ENCODE measurements around the gene SKAP1. TPM values are rescaled to one million over a fixed set of nuclear protein-coding genes. Genes with fewer than 3 reads are reported as not detected.

Gene SKAP1
- total and polyA plus RNA-seq, 5 donors from 2014 or later: 196 to 554 (median 373) TPM

GRCh38 chr17:48241131-48241591 is 188.9 kb downstream of the SKAP1 start:
- Histone ChIP-seq H3K36me3 (ENCODE audit: control insufficient read depth, insufficient read depth, low read length) (peaks cover 9% of the 10 kb centered on the region), H3K27ac (ENCODE audit: insufficient read depth, low read length, poor library complexity, severe bottlenecking) (no peak overlapping the region), H3K9me3 (ENCODE audit: control insufficient read depth in 2 of 2, low read length in 2 of 2) (no peaks in the 10 kb centered on the region), H3K4me1 (ENCODE audit: control insufficient read depth, insufficient read depth, low read length, poor library complexity, severe bottlenecking) (peaks cover 44% of the 10 kb centered on the region), H3K4me3 (ENCODE audit: low read depth, low read length) (no peak overlapping the region), H3K27me3 (ENCODE audit: control insufficient read depth, insufficient read depth, low read length) (no peaks in the 10 kb centered on the region)
- DNase-seq (peak in 1 of 3 donors; percentile 44), ATAC-seq (ENCODE audit: low read depth in 2 of 2) (peak; percentile 49 to 61)
- Mint-ChIP-seq H3K36me3 (peaks cover 11% of the 10 kb centered on the region), H3K9me3 (no peaks in the 10 kb centered on the region), H3K27ac (peak overlapping the region; percentile 10 to 80 (median 64)), H3K27me3 (no peaks in the 10 kb centered on the region), H3K4me1 (peaks cover 59 to 93% (median 82%) of the 10 kb centered on the region in 4 donors), H3K4me3 (peak overlapping the region; percentile 4 to 53 (median 24))

DNA sequence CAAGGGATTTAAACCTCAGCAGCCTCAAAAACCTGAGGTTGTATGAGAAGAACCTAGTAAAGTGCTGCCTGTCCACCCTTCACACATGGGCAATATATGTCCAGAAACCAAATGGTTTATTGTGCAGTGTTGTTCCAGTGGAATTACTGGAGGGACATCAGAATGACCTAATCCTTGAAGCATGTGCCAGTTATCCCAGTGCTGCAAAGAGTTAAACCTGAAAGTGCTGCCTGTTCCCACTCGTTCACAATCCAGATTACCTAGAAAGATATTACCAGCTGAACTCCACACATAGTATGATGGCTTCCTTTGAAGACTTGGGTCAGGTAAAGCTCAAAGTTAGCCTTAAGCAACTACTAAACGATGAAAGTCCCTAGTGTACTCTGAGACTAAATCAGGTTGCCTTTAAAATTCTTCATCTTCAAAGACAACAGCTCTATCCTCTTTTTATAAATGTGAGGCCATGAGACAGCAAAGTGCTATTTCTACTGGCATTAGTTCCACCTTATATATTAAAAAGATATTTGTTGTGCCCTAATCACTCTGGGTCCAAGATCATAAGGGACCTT is 189.4 kb downstream of the SKAP1 start:
- Histone ChIP-seq H3K27ac (ENCODE audit: insufficient read depth, low read length, poor library complexity, severe bottlenecking) (no peak overlapping the region), H3K9me3 (ENCODE audit: control insufficient read depth in 2 of 2, low read length in 2 of 2) (no peaks in the 10 kb centered on the region), H3K4me1 (ENCODE audit: control insufficient read depth, insufficient read depth, low read length, poor library complexity, severe bottlenecking) (peaks cover 44% of the 10 kb centered on the region), H3K4me3 (ENCODE audit: low read depth, low read length) (peak overlapping the region; percentile 22), H3K36me3 (ENCODE audit: control insufficient read depth, insufficient read depth, low read length) (peaks cover 9% of the 10 kb centered on the region), H3K27me3 (ENCODE audit: control insufficient read depth, insufficient read depth, low read length) (no peaks in the 10 kb centered on the region)
- Mint-ChIP-seq H3K4me3 (peak overlapping the region in 2 of 4 donors; percentile 4 to 53), H3K4me1 (peaks cover 56 to 95% (median 86%) of the 10 kb centered on the region in 4 donors), H3K9me3 (no peaks in the 10 kb centered on the region), H3K36me3 (peaks cover 10% of the 10 kb centered on the region), H3K27ac (peak overlapping the region in 2 of 3 donors; percentile 64 to 80), H3K27me3 (no peaks in the 10 kb centered on the region)
- no peak for DNase-seq
- no peak for ATAC-seq (ENCODE audit: low read depth in 2 of 2)

GRCh38 chr17:48240122-48240521 is 189.9 kb downstream of the SKAP1 start:
- Histone ChIP-seq H3K4me3 (ENCODE audit: low read depth, low read length) (peak overlapping the region; percentile 22), H3K36me3 (ENCODE audit: control insufficient read depth, insufficient read depth, low read length) (peaks cover 9% of the 10 kb centered on the region), H3K27me3 (ENCODE audit: control insufficient read depth, insufficient read depth, low read length) (no peaks in the 10 kb centered on the region), H3K9me3 (ENCODE audit: control insufficient read depth in 2 of 2, low read length in 2 of 2) (no peaks in the 10 kb centered on the region), H3K4me1 (ENCODE audit: control insufficient read depth, insufficient read depth, low read length, poor library complexity, severe bottlenecking) (peaks cover 45% of the 10 kb centered on the region), H3K27ac (ENCODE audit: insufficient read depth, low read length, poor library complexity, severe bottlenecking) (no peak overlapping the region)
- DNase-seq: no peak
- Mint-ChIP-seq H3K4me1 (peaks cover 56 to 93% (median 82%) of the 10 kb centered on the region in 4 donors), H3K4me3 (no peak overlapping the region), H3K27me3 (no peaks in the 10 kb centered on the region), H3K9me3 (no peaks in the 10 kb centered on the region), H3K27ac (peak overlapping the region in 2 of 3 donors; percentile 60 to 74), H3K36me3 (peaks cover 14% of the 10 kb centered on the region)
- ATAC-seq (ENCODE audit: low read depth in 2 of 2): no peak

DNA sequence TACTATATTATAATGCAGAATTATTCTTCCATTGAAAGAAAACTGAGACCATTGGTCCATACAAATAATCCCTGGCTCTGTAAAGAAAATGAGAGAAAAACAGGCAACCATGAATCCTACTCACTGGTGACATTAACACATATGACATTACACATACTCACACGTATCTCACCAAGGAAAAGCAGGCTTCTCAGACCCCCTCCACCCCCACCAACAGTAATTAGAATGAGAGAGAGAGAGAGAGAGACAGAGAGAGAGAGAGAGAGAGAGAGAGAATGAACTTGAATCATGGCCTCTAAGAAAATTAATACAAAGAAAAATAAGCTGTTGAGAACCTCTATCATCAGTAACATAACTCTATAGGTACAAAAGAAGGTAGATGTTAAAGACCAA is 190.4 kb downstream of the SKAP1 start:
- Mint-ChIP-seq H3K4me1 (peaks cover 59 to 87% (median 81%) of the 10 kb centered on the region in 4 donors), H3K27ac (peak overlapping the region in 2 of 3 donors; percentile 60 to 74), H3K9me3 (peaks cover 0 to 2% (median 0%) of the 10 kb centered on the region in 7 donors), H3K27me3 (no peaks in the 10 kb centered on the region), H3K36me3 (peaks cover 19% of the 10 kb centered on the region), H3K4me3 (no peak overlapping the region)
- peaks cover 40% of the 10 kb centered on the region for H3K4me1 ChIP-seq (ENCODE audit: control insufficient read depth, insufficient read depth, low read length, poor library complexity, severe bottlenecking)
- H3K4me3 ChIP-seq (ENCODE audit: low read depth, low read length): no peak overlapping the region
- peaks cover 8% of the 10 kb centered on the region for H3K36me3 ChIP-seq (ENCODE audit: control insufficient read depth, insufficient read depth, low read length)
- DNase-seq (no peak), ATAC-seq (ENCODE audit: low read depth in 2 of 2) (no peak)
- no peaks in the 10 kb centered on the region for H3K27me3 ChIP-seq (ENCODE audit: control insufficient read depth, insufficient read depth, low read length)
- no peaks in the 10 kb centered on the region for H3K9me3 ChIP-seq (ENCODE audit: control insufficient read depth in 2 of 2, low read length in 2 of 2)
- H3K27ac ChIP-seq (ENCODE audit: insufficient read depth, low read length, poor library complexity, severe bottlenecking): no peak overlapping the region

DNA sequence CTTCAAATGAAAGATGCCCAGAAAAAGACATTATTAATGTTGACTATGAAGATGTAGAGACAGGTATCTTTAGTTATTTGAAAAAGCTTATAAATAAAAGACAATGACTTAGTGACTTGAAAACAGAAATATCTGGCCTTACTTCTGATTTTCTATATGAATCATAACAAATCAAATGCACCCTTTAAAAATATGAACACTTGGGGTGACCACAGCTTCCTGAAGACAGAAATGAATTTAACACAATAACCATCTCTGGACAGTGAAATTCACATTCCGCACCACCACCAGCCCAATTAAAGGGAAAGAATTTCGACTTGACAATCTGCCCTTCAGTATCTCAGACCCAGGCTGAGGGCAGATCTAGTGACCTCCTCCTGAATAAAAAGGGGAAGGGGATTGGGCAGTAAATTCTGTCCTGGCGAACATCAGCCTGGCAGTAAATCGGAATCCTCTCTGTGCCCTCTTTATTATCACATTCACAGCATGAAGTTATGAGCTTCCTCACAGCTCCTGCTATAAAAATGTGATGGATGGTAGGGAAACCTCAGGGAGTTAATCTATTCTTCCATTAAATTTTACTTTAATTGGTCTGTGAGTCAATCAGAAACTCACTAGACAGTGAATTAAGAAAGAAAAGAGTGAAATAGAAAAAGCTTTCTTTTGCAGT is 190.9 kb downstream of the SKAP1 start:
- ATAC-seq (ENCODE audit: low read depth in 2 of 2): no peak
- peaks cover 24% of the 10 kb centered on the region for H3K36me3 Mint-ChIP-seq
- H3K27me3 ChIP-seq (ENCODE audit: control insufficient read depth, insufficient read depth, low read length): no peaks in the 10 kb centered on the region
- H3K27ac ChIP-seq (ENCODE audit: insufficient read depth, low read length, poor library complexity, severe bottlenecking): no peak overlapping the region
- peaks cover 59 to 83% (median 78%) of the 10 kb centered on the region in 4 donors for H3K4me1 Mint-ChIP-seq
- peak overlapping the region in 1 of 3 donors; percentile 60 for H3K27ac Mint-ChIP-seq
- H3K36me3 ChIP-seq (ENCODE audit: control insufficient read depth, insufficient read depth, low read length): peaks cover 8% of the 10 kb centered on the region
- H3K9me3 ChIP-seq (ENCODE audit: control insufficient read depth in 2 of 2, low read length in 2 of 2): no peaks in the 10 kb centered on the region
- no peak overlapping the region for H3K4me3 ChIP-seq (ENCODE audit: low read depth, low read length)
- no peak for DNase-seq
- H3K4me1 ChIP-seq (ENCODE audit: control insufficient read depth, insufficient read depth, low read length, poor library complexity, severe bottlenecking): peaks cover 35% of the 10 kb centered on the region
- no peaks in the 10 kb centered on the region for H3K27me3 Mint-ChIP-seq
- no peak overlapping the region for H3K4me3 Mint-ChIP-seq
- peaks cover 0 to 2% (median 0%) of the 10 kb centered on the region in 7 donors for H3K9me3 Mint-ChIP-seq

DNA sequence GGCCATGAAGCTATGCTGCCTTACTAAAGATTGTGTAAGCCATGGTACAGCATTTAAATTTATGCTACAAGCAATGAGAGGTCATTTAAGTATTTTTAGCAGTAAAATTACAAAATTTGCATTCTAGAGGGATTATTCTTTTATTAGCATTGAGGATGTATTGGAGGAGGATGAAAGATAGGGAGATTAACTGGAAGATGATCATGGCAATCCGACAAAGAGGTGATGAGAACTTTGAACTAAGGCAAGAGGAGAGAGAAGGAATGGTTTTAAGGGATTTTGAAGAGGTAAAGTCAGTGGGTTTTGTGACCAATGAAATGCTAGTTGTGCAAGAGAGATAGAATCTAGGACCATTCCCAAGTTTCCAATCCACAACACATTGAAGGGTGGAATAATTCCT is 192.6 kb downstream of the SKAP1 start:
- peak overlapping the region in 1 of 4 donors; percentile 11 for H3K4me3 Mint-ChIP-seq
- H3K4me1 ChIP-seq (ENCODE audit: control insufficient read depth, insufficient read depth, low read length, poor library complexity, severe bottlenecking): peaks cover 32% of the 10 kb centered on the region
- peaks cover 49 to 76% (median 69%) of the 10 kb centered on the region in 4 donors for H3K4me1 Mint-ChIP-seq
- H3K27me3 Mint-ChIP-seq: no peaks in the 10 kb centered on the region
- no peak overlapping the region for H3K4me3 ChIP-seq (ENCODE audit: low read depth, low read length)
- H3K9me3 Mint-ChIP-seq: peaks cover 0 to 2% (median 0%) of the 10 kb centered on the region in 7 donors
- H3K36me3 ChIP-seq (ENCODE audit: control insufficient read depth, insufficient read depth, low read length): peaks cover 9% of the 10 kb centered on the region
- DNase-seq (no peak), ATAC-seq (ENCODE audit: low read depth in 2 of 2) (no peak)
- no peaks in the 10 kb centered on the region for H3K27me3 ChIP-seq (ENCODE audit: control insufficient read depth, insufficient read depth, low read length)
- no peak overlapping the region for H3K27ac ChIP-seq (ENCODE audit: insufficient read depth, low read length, poor library complexity, severe bottlenecking)
- peak overlapping the region in 1 of 3 donors; percentile 43 for H3K27ac Mint-ChIP-seq
- H3K36me3 Mint-ChIP-seq: peaks cover 30% of the 10 kb centered on the region
- no peaks in the 10 kb centered on the region for H3K9me3 ChIP-seq (ENCODE audit: control insufficient read depth in 2 of 2, low read length in 2 of 2)

DNA sequence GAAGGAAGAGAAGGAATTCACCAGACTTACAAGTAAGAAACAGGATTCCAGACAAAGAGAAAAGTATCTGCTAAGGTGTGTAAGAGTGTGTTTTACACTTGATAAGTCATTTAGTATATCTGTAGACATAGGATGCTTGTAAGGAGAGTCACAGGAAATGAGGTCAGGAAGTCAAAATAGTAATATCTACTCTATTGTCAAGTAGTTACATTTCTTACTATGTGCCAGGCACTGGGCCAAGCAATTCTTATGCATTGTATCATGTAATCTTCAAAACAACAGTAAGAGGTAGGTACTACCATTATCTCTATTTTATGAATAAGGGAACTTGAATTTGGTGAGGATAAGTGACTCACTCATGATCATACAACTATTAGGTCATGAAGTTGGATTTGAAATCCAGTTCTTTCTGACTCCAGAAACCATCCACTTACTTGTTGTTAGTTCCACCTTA is 193.3 kb downstream of the SKAP1 start:
- Mint-ChIP-seq H3K9me3 (peaks cover 0 to 2% (median 0%) of the 10 kb centered on the region in 7 donors), H3K4me1 (peaks cover 49 to 76% (median 67%) of the 10 kb centered on the region in 4 donors), H3K27ac (peak overlapping the region in 1 of 3 donors; percentile 64), H3K27me3 (no peaks in the 10 kb centered on the region), H3K4me3 (peak overlapping the region in 1 of 4 donors; percentile 6), H3K36me3 (peaks cover 30% of the 10 kb centered on the region)
- no peak overlapping the region for H3K4me3 ChIP-seq (ENCODE audit: low read depth, low read length)
- H3K9me3 ChIP-seq (ENCODE audit: control insufficient read depth in 2 of 2, low read length in 2 of 2): no peaks in the 10 kb centered on the region
- H3K36me3 ChIP-seq (ENCODE audit: control insufficient read depth, insufficient read depth, low read length): peaks cover 8% of the 10 kb centered on the region
- ATAC-seq (ENCODE audit: low read depth in 2 of 2) (peak; percentile 68 to 73), DNase-seq (peak in 1 of 3 donors; percentile 49)
- no peaks in the 10 kb centered on the region for H3K27me3 ChIP-seq (ENCODE audit: control insufficient read depth, insufficient read depth, low read length)
- H3K27ac ChIP-seq (ENCODE audit: insufficient read depth, low read length, poor library complexity, severe bottlenecking): no peak overlapping the region
- peaks cover 25% of the 10 kb centered on the region for H3K4me1 ChIP-seq (ENCODE audit: control insufficient read depth, insufficient read depth, low read length, poor library complexity, severe bottlenecking)

Measured in CD4-positive, CD25-positive, alpha-beta regulatory T cell (primary cell).